Panc1 (cell line): Measurements from ENCODE around the gene ARL1. TPM values are rescaled to one million over a fixed set of nuclear protein-coding genes. Genes with fewer than 3 reads are reported as not detected.

Source experiments
- ATAC-seq: fragments of 200-7000 bp; cut with Tn5 transposase; 2 replicates; pipeline ENCODE4 v1.9.1; 2020; ENCODE audit warnings: mild to moderate bottlenecking, moderate library complexity
- BruUV-seq: library from RNA; stranded (reverse); fragments of 400-500 nt; replicated peaks from 2 replicates; lab custom pipeline; 2021; lab: Mats Ljungman, UMichigan
- CTCF ChIA-PET: fragments of 300-600 bp; sonication (Branson Sonifier 250); formaldehyde crosslinking; loops from one replicate; lab custom pipeline; 2022; ENCODE audit warnings: antibody characterized with exemption; lab: Charles Lee
- POLR2A ChIA-PET: fragments of 300-600 bp; sonication (Branson Sonifier 250); formaldehyde crosslinking; loops from one replicate; lab custom pipeline; 2022; ENCODE audit warnings: antibody characterized with exemption; lab: Charles Lee
- DNase-seq: peaks from one replicate; pipeline ENCODE4 v3.0.0-alpha.2; 2010; ENCODE audit warnings: low read depth, low spot score
- H3K27ac ChIP-seq: 2 replicates; pipeline ENCODE4 v1.5.1; 2011; ENCODE audit warnings: mild to moderate bottlenecking, low read length, inconsistent platforms
- H3K27me3 ChIP-seq: fragments of 200-500 bp; sonication (Bioruptor generic); 2 replicates; pipeline ENCODE4 v1.6.0; 2014; ENCODE audit warnings: low read length, inconsistent platforms; ENCODE audit not compliant: control insufficient read depth, insufficient read depth
- H3K36me3 ChIP-seq: fragments of 200-500 bp; sonication (Bioruptor generic); 2 replicates; pipeline ENCODE4 v1.5.1; 2014; ENCODE audit warnings: inconsistent platforms, mild to moderate bottlenecking, low read length, moderate library complexity; ENCODE audit not compliant: control insufficient read depth, insufficient read depth
- H3K4me1 ChIP-seq: 2 replicates; pipeline ENCODE4 v1.5.1; 2011; ENCODE audit warnings: inconsistent platforms, mild to moderate bottlenecking, low read length, moderate library complexity; ENCODE audit not compliant: control insufficient read depth, insufficient read depth
- H3K4me3 ChIP-seq, 2 experiments: 2 replicates each; pipeline ENCODE4 v1.5.1; 2011 to 2012; ENCODE audit warnings: low read depth in 2 of 2, low read length in 2 of 2, mild to moderate bottlenecking in 2 of 2, inconsistent platforms in 1 of 2, moderate library complexity in 1 of 2
- H3K9me3 ChIP-seq: fragments of 200-500 bp; sonication (Bioruptor generic); 2 replicates; pipeline ENCODE4 v1.5.1; 2014; ENCODE audit warnings: low read depth, mild to moderate bottlenecking, inconsistent platforms, low read length, moderate library complexity; ENCODE audit not compliant: control insufficient read depth, insufficient read depth
- POLR2AphosphoS5 ChIP-seq: IDR thresholded peaks from 2 replicates; pipeline ENCODE4 v1.6.1; 2012; ENCODE audit warnings: mild to moderate bottlenecking, low read depth, low read length, moderate library complexity
- SIN3A ChIP-seq: IDR thresholded peaks from 2 replicates; pipeline ENCODE4 v1.6.1; 2012; ENCODE audit warnings: low read depth, mild to moderate bottlenecking, low read length, moderate library complexity, borderline replicate concordance; ENCODE audit not compliant: insufficient read depth
- TCF7L2 ChIP-seq: IDR thresholded peaks from 2 replicates; pipeline ENCODE4 v1.6.1; 2011; ENCODE audit warnings: mild to moderate bottlenecking, low read depth, low read length, inconsistent platforms
- in situ Hi-C: cut with HindIII; loops from 2 replicates; pipeline ENCODE4 v1.10.0; 2016; ENCODE audit warnings: low sequenced_read_pairs, low pct_unique_long_range_greater_than_20kb
- intact Hi-C: fragments of 100-400 bp; cut with micrococcal nuclease; formaldehyde crosslinking; loops from one replicate; pipeline ENCODE4 v1.10.0; 2022; ENCODE audit not compliant: unreplicated experiment
- total RNA-seq: library from RNA; stranded (reverse); gene quantifications from one replicate; pipeline ENCODE4 v1.2.1, GENCODE V29; 2021; ENCODE audit not compliant: unreplicated experiment
- TF ChIP-seq, protein P1 (sequence below), 2 experiments: IDR thresholded peaks; 2 replicates each; pipeline ENCODE4 v1.6.1; 2011 to 2012; ENCODE audit warnings: low read depth in 2 of 2, control low read depth in 1 of 2, low read length in 1 of 2, mild to moderate bottlenecking in 1 of 2, moderate library complexity in 1 of 2; ENCODE audit not compliant: insufficient read depth in 1 of 2
- TF ChIP-seq, protein P2 (sequence below): fragments of 450-650 bp; IDR thresholded peaks from 2 replicates; pipeline ENCODE4 v1.5.1; 2017; ENCODE audit warnings: mild to moderate bottlenecking

ARL1 gene
- total RNA-seq, 1 experiment from 2014 or later = 64.9 TPM

- no peak for ATAC-seq
- no TSS peak for BruUV-seq
- Histone ChIP-seq H3K27ac (no peak overlapping the region), H3K27me3 (no peaks in the 10 kb centered on the region), H3K4me3 (no peak overlapping the region), H3K36me3 (peaks cover 10% of the 10 kb centered on the region; the same call in 1 of the 2 replicates), H3K4me1 (no peaks in the 10 kb centered on the region), H3K9me3 (no peaks in the 10 kb centered on the region)
- TF ChIP-seq TCF7L2 = no peak
- no peak for TF ChIP-seq POLR2AphosphoS5
- TF ChIP-seq SIN3A = no peak
- TF ChIP-seq, protein P1, sequence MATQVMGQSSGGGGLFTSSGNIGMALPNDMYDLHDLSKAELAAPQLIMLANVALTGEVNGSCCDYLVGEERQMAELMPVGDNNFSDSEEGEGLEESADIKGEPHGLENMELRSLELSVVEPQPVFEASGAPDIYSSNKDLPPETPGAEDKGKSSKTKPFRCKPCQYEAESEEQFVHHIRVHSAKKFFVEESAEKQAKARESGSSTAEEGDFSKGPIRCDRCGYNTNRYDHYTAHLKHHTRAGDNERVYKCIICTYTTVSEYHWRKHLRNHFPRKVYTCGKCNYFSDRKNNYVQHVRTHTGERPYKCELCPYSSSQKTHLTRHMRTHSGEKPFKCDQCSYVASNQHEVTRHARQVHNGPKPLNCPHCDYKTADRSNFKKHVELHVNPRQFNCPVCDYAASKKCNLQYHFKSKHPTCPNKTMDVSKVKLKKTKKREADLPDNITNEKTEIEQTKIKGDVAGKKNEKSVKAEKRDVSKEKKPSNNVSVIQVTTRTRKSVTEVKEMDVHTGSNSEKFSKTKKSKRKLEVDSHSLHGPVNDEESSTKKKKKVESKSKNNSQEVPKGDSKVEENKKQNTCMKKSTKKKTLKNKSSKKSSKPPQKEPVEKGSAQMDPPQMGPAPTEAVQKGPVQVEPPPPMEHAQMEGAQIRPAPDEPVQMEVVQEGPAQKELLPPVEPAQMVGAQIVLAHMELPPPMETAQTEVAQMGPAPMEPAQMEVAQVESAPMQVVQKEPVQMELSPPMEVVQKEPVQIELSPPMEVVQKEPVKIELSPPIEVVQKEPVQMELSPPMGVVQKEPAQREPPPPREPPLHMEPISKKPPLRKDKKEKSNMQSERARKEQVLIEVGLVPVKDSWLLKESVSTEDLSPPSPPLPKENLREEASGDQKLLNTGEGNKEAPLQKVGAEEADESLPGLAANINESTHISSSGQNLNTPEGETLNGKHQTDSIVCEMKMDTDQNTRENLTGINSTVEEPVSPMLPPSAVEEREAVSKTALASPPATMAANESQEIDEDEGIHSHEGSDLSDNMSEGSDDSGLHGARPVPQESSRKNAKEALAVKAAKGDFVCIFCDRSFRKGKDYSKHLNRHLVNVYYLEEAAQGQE (IDR thresholded peaks at IDR 0.05; ENCODE audit: insufficient read depth in 1 of 2, low read depth in 2 of 2, low read length in 1 of 2) = no peak
- TF ChIP-seq, protein P2, sequence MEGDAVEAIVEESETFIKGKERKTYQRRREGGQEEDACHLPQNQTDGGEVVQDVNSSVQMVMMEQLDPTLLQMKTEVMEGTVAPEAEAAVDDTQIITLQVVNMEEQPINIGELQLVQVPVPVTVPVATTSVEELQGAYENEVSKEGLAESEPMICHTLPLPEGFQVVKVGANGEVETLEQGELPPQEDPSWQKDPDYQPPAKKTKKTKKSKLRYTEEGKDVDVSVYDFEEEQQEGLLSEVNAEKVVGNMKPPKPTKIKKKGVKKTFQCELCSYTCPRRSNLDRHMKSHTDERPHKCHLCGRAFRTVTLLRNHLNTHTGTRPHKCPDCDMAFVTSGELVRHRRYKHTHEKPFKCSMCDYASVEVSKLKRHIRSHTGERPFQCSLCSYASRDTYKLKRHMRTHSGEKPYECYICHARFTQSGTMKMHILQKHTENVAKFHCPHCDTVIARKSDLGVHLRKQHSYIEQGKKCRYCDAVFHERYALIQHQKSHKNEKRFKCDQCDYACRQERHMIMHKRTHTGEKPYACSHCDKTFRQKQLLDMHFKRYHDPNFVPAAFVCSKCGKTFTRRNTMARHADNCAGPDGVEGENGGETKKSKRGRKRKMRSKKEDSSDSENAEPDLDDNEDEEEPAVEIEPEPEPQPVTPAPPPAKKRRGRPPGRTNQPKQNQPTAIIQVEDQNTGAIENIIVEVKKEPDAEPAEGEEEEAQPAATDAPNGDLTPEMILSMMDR = no peak
- intact Hi-C loops = no loop called here
- ChIA-PET CTCF (no interaction called here), POLR2A (no interaction called here)
- in situ Hi-C loops = no loop called here
- no peak for DNase-seq
Observed at GRCh38 chr12:101351682-101352081, 55.9 kb downstream of the ARL1 start.

DNA sequence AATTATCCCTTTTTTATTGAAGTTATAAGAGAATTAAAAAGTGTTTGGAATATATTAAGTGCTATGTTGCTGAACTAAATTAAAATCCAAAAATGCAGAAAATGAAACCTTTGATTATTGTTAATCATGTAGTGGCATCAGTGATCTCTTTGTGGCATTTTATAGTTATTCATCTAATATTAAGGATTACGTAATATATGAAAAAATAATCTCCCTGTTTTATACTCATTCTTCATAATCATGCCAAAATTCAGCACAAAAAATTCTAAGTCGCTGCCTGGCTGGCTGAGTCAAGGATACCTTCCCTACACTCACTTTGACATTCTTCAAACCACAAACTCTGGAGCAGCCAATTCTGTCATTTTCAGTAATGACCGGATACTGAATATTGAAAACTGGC is 63.7 kb downstream of the ARL1 start:
- CTCF ChIA-PET = no interaction called here
- Histone ChIP-seq H3K9me3 (no peaks in the 10 kb centered on the region), H3K36me3 (peaks cover 34% of the 10 kb centered on the region), H3K27me3 (no peaks in the 10 kb centered on the region), H3K4me1 (no peaks in the 10 kb centered on the region), H3K27ac (no peak overlapping the region), H3K4me3 (no peak overlapping the region)
- BruUV-seq = no TSS peak
- ATAC-seq (no peak), DNase-seq (no peak)
- intact Hi-C loops (no loop called here), in situ Hi-C loops (no loop called here)
- TF ChIP-seq, protein P2 = no peak
- TF ChIP-seq, protein P1 (IDR thresholded peaks at IDR 0.05; ENCODE audit: insufficient read depth in 1 of 2, low read depth in 2 of 2, low read length in 1 of 2) = no peak
- no peak for TF ChIP-seq POLR2AphosphoS5
- TF ChIP-seq SIN3A = no peak
- TF ChIP-seq TCF7L2 = no peak
- POLR2A ChIA-PET = no interaction called here
